NT2/D1 (cell line): ENCODE measurements around the gene UBQLNL.

ENCODE experiments used
- SUZ12 ChIP-seq: IDR thresholded peaks from 2 replicates; pipeline ENCODE4 v1.6.1; 2011; ENCODE audit not compliant: insufficient read length, insufficient read depth; ENCODE audit errors: extremely low read depth
- YY1 ChIP-seq: IDR thresholded peaks from 2 replicates; pipeline ENCODE4 v1.6.1; 2011; ENCODE audit not compliant: insufficient read length, insufficient read depth

DNA sequence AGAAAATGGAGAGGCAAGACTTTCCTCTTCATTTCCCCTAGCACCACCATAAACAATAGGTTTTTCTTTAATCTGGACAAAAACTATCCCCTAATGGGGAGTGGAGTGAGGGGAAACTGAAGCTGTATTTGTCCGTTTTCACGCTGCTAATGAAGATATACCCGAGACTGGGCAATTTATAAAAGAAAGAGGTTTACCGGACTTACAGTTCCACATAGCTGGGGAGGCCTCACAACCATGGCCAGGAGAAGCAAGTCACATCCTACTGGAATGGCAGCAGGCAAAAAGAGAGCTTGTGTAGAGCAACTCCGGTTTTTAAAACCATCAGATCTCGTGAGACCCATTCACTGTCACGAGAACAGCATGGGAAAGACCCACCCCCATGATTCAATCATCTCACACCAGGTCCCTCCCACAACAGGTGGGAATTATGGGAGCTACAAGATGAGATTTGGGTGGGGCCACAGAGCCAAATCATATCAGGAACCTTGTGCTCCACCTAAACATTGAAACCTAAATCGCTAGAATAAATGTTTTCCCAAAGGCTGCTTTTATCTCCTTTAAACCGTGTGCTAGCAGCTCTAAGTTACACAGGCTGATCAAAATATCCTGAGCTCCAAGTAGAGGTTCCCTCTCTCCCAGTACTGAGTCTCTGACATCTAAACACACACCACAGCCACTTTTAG, 11.0 kb downstream of the UBQLNL start:
- TF ChIP-seq SUZ12 (no peak), YY1 (no peak)
